HG03354 (cell line): ENCODE measurements around the gene EPHA3.

Experiments
- ATAC-seq: cut with Tn5 transposase; IDR thresholded peaks from one replicate; pipeline ENCODE4 v1.9.1; 2021; ENCODE audit warnings: mild to moderate bottlenecking; ENCODE audit not compliant: unreplicated experiment, poor library complexity, severe bottlenecking

EPHA3 gene

DNA sequence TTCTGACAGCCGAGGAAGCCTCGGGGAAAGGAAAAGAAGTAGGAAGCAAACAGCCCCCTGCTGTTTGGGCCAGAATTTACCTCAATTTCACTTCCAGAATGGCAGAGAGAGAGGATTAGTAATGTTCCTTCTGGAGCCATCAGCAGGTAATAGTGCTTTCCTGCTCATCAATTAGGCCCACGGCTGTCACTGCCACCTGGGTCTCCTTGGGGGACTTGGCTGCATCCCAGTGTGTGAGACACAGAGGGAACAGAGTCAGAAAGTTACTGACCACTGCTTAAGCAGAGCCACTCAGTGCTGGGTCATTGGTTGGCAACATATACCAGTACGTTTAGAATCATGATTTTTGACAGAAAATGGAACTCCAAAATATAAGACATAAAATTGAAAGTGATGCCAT is 397.0 kb downstream of the EPHA3 start:
- no peak for ATAC-seq

GRCh38 chr3:89506462-89507103 is 399.2 kb downstream of the EPHA3 start:
- ATAC-seq: no peak

DNA sequence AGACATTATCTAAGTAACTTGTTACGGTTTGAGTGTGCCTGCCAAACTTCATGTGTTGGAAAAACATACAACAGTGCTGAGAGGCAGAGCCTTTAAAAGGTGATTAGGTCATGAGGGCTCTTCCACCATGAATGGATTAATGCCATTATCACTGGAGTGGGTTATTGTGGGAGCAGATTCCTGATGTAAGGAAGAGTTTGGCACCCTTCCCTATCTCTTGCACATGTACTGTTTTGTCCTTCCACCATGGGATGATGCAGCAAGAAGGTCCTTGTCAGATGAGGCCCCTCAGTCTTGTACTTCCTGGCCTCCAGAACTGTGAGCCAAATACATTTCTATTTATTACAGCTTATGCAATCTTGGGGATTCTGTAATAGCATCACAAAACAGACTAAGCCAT is 413.9 kb downstream of the EPHA3 start:
- ATAC-seq: no peak

DNA sequence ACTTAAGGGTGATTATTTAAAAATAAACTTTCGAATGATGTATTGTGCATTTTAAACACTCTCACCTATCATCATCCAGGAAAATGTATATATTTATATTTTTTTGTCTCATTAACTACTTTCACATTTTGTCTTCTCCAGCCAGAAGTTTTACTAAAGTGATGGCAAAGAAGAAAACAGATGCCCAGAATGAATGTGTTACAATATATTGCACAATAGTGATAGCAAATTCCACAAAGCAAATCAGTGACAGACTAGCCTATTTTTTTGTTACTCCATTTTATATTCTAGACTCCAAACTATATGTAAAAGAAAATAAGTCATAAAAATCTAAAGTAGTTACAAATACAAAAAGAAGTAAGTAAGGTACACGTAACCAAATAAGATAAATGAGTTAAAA is 414.7 kb downstream of the EPHA3 start:
- ATAC-seq: no peak

DNA sequence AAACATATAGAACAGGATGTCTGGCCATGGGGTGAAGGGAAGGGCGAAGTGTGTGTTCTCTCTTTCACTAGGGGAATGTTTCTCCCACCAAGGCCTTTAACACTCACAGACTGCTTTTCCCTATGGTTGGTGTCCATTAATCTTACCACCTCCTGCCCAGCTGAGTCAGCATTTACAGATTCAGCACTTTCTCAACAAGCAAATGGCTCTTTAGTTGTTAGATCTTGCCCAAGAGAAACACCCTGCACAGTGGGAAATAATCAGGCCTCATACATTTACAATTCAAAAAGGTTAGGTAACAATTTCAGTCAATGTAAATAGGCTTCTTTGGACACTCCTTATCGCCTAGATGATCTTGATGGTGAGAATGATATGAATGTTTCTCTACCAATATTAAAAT is 418.2 kb downstream of the EPHA3 start:
- no peak for ATAC-seq

GRCh38 chr3:89527736-89528305 is 420.4 kb downstream of the EPHA3 start:
- no peak for ATAC-seq
